Measurements from ENCODE around the gene RIMS3.

- TF ChIP-seq POLR2AphosphoS5 (IDR thresholded peaks at IDR 0.05; ENCODE audit: low read depth, low read length) (no peak), REST (IDR thresholded peaks at IDR 0.05; ENCODE audit: insufficient read depth in 1 of 2, low read depth in 2 of 2, low read length in 2 of 2) (no peak), TAF1 (IDR thresholded peaks at IDR 0.05; ENCODE audit: borderline replicate concordance, insufficient read depth, low read length) (no peak)
Observed at GRCh38 chr1:40652979-40653378, 12.5 kb downstream of the RIMS3 start.
